Spleen (tissue), 7 donors: ENCODE measurements around the gene FMNL3.

Experiments
- CTCF ChIP-seq, 11 experiments: fragments of 200-600 bp in 7 of 11; fragments of 450-650 bp in 4 of 11; sonication (generic) in 4 of 11; IDR thresholded peaks in 8 of 11; conservative IDR thresholded peaks in 3 of 11; 1 replicate in 7 of 11; 2 replicates in 4 of 11; pipeline versions ENCODE4 v1.4.0 to v1.8.0; 2016 to 2021; ENCODE audit warnings: antibody characterized with exemption in 11 of 11, inconsistent platforms in 4 of 11, mild to moderate bottlenecking in 1 of 11
- POLR2A ChIP-seq, 3 donors: fragments of 450-650 bp; IDR thresholded peaks; one replicate each; pipeline ENCODE4 v1.5.1; 2017; ENCODE audit warnings: antibody characterized with exemption in 3 of 3, mild to moderate bottlenecking in 1 of 3
- donor health status: DM: no; HTN: no; CAD: no; lungs with moderate emphysema.
- donor health status: DM: no; HTN: no; CAD: no.
- donor health status: DM: no; HTN: no; CAD: no.

GRCh38 chr12:49626836-49627235, 80.4 kb downstream of the FMNL3 start:
- no peak for TF ChIP-seq CTCF (IDR thresholded peaks at IDR 0.05 in 8 of 11, conservative IDR thresholded peaks at IDR 0.05 in 3 of 11)
- TF ChIP-seq POLR2A (IDR thresholded peaks at IDR 0.05): no peak
